Right lung (tissue), 5 donors: ENCODE results near the gene CCDC188. TPM values are rescaled to one million over a fixed set of nuclear protein-coding genes. Genes with fewer than 3 reads are reported as not detected.

Experiments
- DNase-seq, 2 donors: peaks; one replicate each; pipeline ENCODE4 v3.0.0-alpha.2; 2013
- polyA plus RNA-seq, 5 donors: library from polyadenylated mRNA; unstranded; fragments of 120-200 nt; gene quantifications; one replicate each; pipeline versions ENCODE4 v1.2.1 to v1.2.3, GENCODE V29; 2013; ENCODE audit warnings: inconsistent platforms in 1 of 5, low replicate concordance in 1 of 5; ENCODE audit not compliant: insufficient read length in 5 of 5, insufficient read depth in 1 of 5

CCDC188 gene
- polyA plus RNA-seq, 5 donors, result 1.4 to 2.9 (median 1.8) TPM

- no peak for DNase-seq
Measured at GRCh38 chr22:20149257-20150250, 1.3 kb downstream of the CCDC188 start.

GRCh38 chr22:20148414-20148813, 2.4 kb downstream of the CCDC188 start:
- DNase-seq, result no peak

- no peak for DNase-seq
Measured at GRCh38 chr22:20147237-20147988, 3.4 kb downstream of the CCDC188 start.

- no peak for DNase-seq
Measured at GRCh38 chr22:20146777-20147176, 4.1 kb downstream of the CCDC188 start.

DNA sequence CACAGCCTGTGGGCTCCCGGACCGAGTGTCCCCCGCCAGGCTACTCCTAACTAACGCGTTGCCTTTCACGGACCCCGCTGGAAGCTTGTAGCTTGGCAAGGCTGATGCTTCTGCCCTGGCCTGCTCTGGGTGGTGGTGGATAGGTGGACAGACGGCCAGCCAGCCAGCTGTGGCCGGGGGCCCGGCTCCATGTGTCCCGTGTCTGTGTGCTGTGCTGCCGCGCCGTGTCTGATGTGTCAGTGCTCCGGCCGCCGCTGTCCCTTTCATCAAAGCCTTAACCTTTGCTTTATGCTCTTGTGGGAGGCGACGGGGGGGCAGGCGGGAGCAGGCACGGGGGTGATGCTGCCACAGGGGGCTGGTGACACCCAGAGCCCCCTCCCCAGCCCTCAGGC, 5.0 kb downstream of the CCDC188 start:
- no peak for DNase-seq

GRCh38 chr22:20145206-20145831, 5.5 kb downstream of the CCDC188 start:
- no peak for DNase-seq

- no peak for DNase-seq
Measured at GRCh38 chr22:20143883-20144665, 6.8 kb downstream of the CCDC188 start.

DNA sequence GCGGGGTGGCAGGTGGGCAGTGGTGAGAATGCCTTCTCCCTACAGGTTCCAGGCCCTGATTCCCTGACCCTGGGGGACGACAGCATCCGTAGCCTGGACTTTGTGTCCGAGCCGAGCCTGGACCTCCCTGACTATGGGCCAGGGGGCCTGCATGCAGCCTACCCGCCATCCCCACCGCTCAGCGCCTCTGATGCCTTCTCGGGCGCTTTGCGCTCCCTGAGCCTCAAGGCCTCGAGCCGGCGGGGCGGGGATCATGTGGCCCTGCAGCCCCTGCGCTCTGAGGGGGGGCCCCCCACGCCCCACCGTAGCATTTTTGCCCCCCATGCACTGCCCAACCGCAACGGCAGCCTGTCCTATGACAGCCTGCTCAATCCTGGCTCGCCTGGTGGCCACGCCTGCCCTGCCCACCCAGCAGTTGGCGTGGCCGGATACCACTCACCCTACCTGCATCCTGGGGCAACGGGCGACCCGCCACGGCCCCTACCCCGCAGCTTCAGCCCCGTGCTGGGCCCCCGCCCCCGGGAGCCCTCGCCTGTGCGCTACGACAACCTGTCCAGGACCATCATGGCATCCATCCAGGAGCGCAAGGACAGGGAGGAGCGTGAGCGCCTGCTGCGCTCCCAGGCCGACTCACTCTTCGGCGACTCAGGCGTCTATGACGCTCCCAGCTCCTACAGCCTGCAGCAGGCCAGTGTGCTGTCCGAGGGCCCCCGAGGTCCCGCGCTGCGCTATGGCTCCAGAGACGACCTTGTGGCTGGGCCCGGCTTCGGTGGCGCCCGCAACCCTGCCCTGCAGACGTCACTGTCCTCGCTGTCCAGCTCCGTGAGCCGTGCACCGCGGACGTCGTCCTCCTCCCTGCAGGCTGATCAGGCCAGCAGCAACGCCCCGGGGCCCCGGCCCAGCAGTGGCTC, 7.9 kb downstream of the CCDC188 start:
- no peak for DNase-seq

DNA sequence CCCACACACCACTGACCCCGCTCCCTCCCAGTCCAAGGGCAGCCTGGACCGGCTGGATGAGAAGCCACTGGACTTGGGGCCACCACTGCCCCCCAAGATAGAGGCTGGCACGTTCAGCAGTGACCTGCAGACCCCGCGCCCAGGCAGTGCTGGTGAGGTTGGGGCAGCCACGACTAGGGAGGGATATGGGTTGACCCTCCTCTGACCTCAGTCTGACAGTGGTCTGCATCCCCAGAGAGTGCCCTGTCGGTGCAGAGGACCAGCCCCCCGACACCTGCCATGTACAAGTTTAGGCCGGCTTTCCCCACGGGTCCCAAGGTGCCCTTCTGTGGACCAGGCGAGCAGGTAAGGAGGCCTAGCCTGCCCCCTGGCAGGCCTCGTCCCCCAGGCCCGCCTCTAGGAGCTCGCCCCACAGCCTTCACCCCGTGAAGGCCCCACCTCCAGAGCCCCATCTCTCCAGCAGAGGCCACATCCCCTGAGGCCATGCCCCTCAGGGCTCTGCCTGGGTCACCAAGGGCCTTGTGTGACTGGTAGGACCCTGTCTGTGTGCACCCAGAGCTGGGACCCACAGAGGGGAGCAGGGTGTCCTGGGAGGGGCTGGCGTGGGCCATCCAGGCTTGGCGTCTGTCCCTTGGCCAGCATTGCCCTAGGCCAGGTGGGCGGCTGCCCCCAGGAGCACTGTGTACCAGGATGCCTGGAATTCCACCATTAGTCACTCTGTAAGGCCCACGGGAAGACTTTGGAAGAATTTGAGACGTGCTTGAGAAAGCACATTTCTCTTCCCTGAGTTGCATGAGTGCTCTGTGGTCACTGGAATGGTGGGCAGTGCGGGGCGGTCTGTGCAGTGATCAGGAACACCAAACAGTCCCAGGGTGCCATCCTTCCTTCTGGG, 9.4 kb downstream of the CCDC188 start:
- no peak for DNase-seq

DNA sequence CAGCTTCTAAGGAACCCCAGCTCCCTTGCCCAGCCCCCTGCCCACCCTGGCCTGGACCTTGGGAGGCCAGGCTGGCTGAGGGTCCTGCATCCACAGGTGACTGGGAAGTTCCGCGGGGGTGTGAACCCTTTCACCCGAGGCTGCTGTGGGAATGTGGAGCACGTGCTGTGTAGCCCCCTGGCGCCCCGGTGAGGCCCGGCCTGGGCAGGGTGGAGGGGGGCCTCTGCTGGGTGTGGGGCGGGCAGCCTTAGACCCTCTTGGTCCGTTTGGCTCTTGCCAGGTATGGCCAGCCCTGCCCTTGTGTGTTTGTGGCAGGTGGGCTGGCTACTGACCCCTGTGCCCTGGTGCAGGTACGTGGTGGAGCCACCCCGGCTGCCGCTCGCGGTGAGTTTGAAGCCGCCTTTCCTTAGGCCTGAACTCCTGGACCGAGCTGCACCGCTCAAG, 10.3 kb downstream of the CCDC188 start:
- no peak for DNase-seq

DNA sequence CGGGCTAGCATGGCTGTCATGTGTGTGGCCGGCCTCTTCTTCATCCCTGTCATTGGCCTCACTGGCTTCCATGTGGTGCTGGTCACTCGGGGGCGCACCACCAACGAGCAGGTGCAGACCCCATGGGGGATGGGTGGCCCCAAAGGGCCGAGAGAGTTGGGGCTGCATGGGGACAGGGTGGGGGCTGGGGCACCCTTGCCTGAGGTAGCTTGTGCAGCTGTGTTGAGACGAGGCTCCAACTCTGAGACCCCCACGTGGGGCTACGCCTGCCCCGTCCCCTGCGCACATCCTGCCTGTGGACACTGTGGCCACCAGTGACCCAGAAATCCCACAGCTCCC, 10.8 kb downstream of the CCDC188 start:
- no peak for DNase-seq

DNA sequence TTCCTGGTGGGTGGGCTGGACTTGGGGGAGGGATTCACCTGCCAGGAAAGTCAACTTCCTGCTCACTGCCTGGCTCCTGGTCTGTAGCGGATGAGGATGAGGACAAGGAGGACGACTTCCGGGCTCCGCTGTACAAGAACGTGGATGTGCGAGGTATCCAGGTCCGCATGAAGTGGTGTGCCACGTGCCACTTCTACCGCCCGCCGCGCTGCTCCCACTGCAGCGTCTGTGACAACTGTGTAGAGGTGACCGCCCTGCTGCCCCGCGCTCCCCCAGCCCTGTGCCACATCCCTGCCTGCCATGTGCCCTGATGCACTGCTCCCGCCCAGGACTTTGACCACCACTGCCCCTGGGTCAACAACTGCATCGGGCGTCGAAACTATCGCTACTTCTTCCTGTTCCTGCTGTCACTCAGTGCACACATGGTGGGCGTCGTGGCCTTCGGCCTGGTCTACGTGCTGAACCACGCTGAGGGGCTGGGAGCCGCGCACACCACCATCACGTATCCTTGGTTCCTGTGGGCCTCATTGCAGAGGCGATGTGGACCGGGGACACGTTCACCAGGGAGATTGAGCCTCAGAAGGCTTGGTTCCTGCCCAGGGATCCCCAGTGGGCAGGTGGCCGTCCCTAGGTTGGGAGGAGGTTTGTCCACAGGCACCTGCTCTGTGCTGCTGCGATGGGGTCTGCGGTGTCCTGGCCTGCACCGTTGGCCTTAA, 11.3 kb downstream of the CCDC188 start:
- no peak for DNase-seq

DNA sequence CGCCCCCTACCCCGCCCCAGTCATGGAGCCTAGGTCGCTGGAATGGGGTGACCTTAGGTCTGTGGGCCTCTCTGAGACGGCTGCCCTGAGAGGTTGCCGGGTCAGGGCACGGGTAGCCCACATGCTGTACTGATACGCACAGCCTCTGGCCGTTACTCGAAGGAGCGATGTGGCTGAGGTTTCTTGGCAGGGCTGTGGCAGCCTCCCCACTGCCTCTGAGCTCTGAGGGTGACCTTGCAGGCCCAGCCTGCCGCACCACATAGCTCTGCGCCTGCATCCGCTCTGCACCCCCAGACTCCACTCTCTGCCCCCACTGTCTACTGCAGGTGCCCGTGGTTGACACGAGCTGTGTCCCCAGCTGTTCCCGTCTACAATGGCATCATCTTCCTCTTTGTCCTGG, 12.0 kb downstream of the CCDC188 start:
- DNase-seq, result no peak

DNA sequence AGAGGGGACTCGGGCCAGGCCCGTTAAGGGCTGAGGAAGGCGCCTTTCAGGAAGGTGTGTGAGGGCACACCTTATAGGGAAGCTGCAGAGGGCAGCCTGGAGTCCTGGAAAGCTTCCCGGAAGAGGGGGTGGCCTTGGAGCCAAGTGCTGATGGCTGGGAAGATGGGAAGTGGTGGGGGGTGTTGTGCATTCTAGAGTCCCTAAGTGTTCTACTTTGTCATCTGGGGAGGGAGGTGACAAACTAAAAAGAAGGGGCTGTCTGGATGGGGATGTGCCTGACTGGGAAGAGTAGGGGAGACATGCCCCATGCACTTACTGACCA, 12.5 kb downstream of the CCDC188 start:
- DNase-seq, result no peak

- DNase-seq, result no peak
Measured at GRCh38 chr22:20137671-20138416, 13.0 kb downstream of the CCDC188 start.

- DNase-seq, result no peak
Measured at GRCh38 chr22:20137113-20137512, 13.7 kb downstream of the CCDC188 start.

- DNase-seq, result no peak
Measured at GRCh38 chr22:20136603-20136873, 14.3 kb downstream of the CCDC188 start.

DNA sequence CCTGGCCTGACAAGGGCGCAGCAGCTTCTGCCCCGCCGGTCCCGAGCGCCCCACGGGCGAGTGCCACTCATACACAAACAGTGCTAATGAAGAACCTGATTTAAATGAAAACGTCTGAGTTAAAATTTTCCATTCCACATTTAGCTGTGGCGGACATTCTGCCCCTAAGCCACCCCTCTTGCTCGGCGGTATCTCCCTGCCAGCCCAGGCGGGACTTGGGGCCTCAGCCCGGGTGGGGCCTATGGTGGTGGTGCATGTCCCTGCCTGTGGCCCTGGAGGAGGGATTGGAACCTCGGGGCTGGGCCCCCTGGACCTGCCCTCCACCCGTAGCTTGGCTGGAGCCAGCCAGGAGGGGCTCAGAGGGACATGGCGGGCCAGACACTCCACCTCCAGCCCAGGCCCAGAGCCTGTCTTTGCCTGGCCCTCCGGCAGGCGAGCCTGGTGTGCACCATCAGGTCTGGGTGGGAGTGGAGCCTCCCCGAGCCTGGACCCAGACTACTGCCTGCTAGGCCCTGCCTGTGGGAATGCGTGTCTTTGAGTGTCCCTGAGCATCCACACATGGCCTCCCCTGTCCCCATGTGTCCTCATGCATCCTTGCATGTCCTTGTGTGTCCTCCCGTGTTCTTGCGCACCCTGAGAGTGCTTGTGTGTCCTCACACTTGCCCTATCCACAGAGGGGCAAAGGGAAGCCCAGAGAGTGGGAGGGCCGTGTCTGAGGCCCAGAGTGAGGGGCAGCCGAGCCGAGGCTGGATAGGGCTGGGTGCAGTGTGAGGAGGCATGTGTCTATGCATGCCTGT, 14.9 kb downstream of the CCDC188 start:
- DNase-seq, result no peak
